Activated CD4-positive, alpha-beta T cell treated with anti-CD3 and anti-CD28 coated beads for 36 hours (primary cell): ENCODE measurements around the gene GRIA2. TPM values are rescaled to one million over a fixed set of nuclear protein-coding genes. Genes with fewer than 3 reads are reported as not detected.

Source experiments
- ATAC-seq: fragments of 200-7000 bp; cut with Tn5 transposase; one replicate; pipeline ENCODE4 v1.10.0; 2021; ENCODE audit warnings: mild to moderate bottlenecking, moderate library complexity
- CTCF ChIA-PET: fragments of 350-600 bp; sonication (Branson Sonifier 250); formaldehyde crosslinking; loops from one replicate; lab custom pipeline; 2021; ENCODE audit warnings: antibody characterized with exemption; lab: Charles Lee
- POLR2A ChIA-PET: fragments of 350-600 bp; sonication (Branson Sonifier 250); formaldehyde crosslinking; loops from one replicate; lab custom pipeline; 2021; ENCODE audit warnings: antibody characterized with exemption, inconsistent platforms; lab: Charles Lee
- DNase-seq: peaks from one replicate; pipeline ENCODE4 v3.0.0-alpha.2; 2020
- H3K27ac Mint-ChIP-seq: one replicate; pipeline ENCODE4 v1.8.0; 2021; ENCODE audit warnings: mixed read lengths
- H3K27me3 Mint-ChIP-seq: one replicate; pipeline ENCODE4 v1.8.0; 2021; ENCODE audit warnings: mixed read lengths
- H3K36me3 Mint-ChIP-seq: one replicate; pipeline ENCODE4 v1.8.0; 2021; ENCODE audit warnings: low read depth, mixed read lengths
- H3K4me1 Mint-ChIP-seq: one replicate; pipeline ENCODE4 v1.8.0; 2021; ENCODE audit warnings: mixed read lengths
- H3K4me3 Mint-ChIP-seq: one replicate; pipeline ENCODE4 v1.8.0; 2021; ENCODE audit warnings: mild to moderate bottlenecking, moderate library complexity, mixed read lengths
- H3K9me3 Mint-ChIP-seq: one replicate; pipeline ENCODE4 v1.8.0; 2021; ENCODE audit warnings: low read depth, mixed read lengths
- intact Hi-C, 2 experiments: fragments of 100-400 bp; cut with DNase I in 1 of 2; cut with micrococcal nuclease in 1 of 2; formaldehyde crosslinking; loops; one replicate each; pipeline versions ENCODE4 v1.14.2 to v1.15.1; 2022 to 2024; cut with DNase I, micrococcal nuclease
- total RNA-seq, 2 experiments: library from RNA; stranded (reverse); gene quantifications; one replicate each; pipeline ENCODE4 v1.2.3, GENCODE V29; 2021

Gene GRIA2
- total RNA-seq, 2 experiments from 2014 or later, result not detected

DNA sequence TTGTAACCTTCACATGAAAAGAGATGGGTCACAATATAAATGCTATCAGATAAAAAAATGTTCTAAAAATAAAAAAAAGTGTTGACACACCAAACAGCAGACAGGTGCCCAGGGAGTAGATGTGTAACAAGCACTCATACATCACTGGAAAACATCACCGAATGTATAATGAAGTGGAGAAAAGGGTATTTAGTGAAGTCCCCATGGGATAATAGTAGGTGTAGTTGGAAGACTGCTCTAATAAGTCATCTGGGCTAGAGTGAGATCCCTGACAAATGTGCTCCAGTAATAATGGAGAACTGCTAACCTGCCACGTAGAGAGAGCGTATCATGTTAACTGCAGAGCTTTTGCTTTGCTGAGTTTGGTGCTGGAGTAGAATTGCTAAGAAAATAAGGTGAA, 152.0 kb downstream of the GRIA2 start:
- intact Hi-C loops, result no loop called here
- ATAC-seq, result no peak
- no peak for DNase-seq
- H3K36me3 Mint-ChIP-seq, result no peaks in the 10 kb centered on the region
- CTCF ChIA-PET, result interaction anchor here (1.2 kb wide), 2 partner anchors 9 to 12 kb away, joined by 3 to 4 read pairs; no protein-coding TSS in a partner anchor
- no peak overlapping the region for H3K4me3 Mint-ChIP-seq
- H3K4me1 Mint-ChIP-seq, result no peaks in the 10 kb centered on the region
- no peak overlapping the region for H3K27ac Mint-ChIP-seq
- POLR2A ChIA-PET, result no interaction called here
- H3K27me3 Mint-ChIP-seq, result no peaks in the 10 kb centered on the region
- peaks cover 5% of the 10 kb centered on the region for H3K9me3 Mint-ChIP-seq

DNA sequence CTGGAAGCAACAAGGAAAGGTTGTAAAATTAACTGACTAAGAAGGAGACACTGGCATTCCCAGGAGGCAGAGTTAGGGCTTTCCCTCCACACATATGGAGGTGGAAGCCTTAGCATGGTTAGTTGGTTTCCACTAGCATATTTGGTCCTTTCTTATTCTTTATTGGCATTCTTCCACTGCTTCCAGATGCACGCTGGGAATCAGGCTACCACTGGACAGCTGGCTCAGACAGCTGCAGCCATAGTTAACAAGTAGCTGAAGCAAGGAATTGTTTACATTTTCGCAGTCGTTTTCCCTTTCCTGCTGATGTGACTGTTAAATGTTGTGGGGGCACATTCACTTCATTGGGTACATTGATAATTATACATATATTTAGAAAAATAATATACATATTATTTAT, 169.2 kb downstream of the GRIA2 start:
- intact Hi-C loops, result no loop called here
- H3K4me1 Mint-ChIP-seq, result no peaks in the 10 kb centered on the region
- no peak for DNase-seq
- no peak overlapping the region for H3K4me3 Mint-ChIP-seq
- no peaks in the 10 kb centered on the region for H3K36me3 Mint-ChIP-seq
- ChIA-PET POLR2A (no interaction called here), CTCF (no interaction called here)
- no peaks in the 10 kb centered on the region for H3K27me3 Mint-ChIP-seq
- ATAC-seq, result no peak
- peaks cover 5% of the 10 kb centered on the region for H3K9me3 Mint-ChIP-seq
- H3K27ac Mint-ChIP-seq, result no peak overlapping the region

DNA sequence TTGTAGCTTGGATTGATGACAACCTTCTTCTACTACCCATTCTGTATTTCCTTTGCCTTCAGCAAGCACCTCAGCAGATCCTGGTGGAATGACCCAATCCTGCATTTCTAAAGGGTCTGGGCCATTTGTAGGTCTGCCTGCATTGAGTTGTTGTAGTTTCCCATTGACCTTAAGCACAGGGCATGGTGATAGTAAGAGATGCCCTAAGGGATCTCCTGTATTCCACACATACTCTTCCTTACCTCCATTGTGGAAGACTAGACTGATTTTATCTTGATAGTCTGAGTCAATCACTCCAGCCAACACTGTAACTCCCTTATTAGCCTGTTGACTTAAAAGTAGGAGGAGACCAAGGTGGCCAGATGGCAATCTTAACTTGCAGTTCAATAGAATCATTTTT, 184.5 kb downstream of the GRIA2 start:
- ATAC-seq, result no peak

More for the DNA sequence above, 184.5 kb downstream of the GRIA2 start:
- Mint-ChIP-seq H3K27me3 (no peaks in the 10 kb centered on the region), H3K36me3 (no peaks in the 10 kb centered on the region), H3K4me3 (no peak overlapping the region), H3K27ac (no peak overlapping the region), H3K4me1 (no peaks in the 10 kb centered on the region), H3K9me3 (peaks cover 4% of the 10 kb centered on the region)
- POLR2A ChIA-PET, result no interaction called here
- CTCF ChIA-PET, result no interaction called here
- intact Hi-C loops, result no loop called here
- no peak for DNase-seq

Other genes starting within 250 kb of the GRIA2 start
- gene PDGFC, start 248.9 kb upstream of the GRIA2 start, total RNA-seq, result not detected
- not detected for gene GLRB, start 144.6 kb upstream of the GRIA2 start, total RNA-seq